Stimulated activated CD8-positive, alpha-beta memory T cell treated with anti-CD3 and anti-CD28 coated beads, Interleukin-15, amount 100 ng/mL, for 24 hours (primary cell): Measurements from ENCODE around the gene SEMA4C.

Experiments used
- DNase-seq: peaks from one replicate; pipeline ENCODE4 v3.0.0-alpha.2; 2020; ENCODE audit warnings: low read depth

The SEMA4C gene, protein sequence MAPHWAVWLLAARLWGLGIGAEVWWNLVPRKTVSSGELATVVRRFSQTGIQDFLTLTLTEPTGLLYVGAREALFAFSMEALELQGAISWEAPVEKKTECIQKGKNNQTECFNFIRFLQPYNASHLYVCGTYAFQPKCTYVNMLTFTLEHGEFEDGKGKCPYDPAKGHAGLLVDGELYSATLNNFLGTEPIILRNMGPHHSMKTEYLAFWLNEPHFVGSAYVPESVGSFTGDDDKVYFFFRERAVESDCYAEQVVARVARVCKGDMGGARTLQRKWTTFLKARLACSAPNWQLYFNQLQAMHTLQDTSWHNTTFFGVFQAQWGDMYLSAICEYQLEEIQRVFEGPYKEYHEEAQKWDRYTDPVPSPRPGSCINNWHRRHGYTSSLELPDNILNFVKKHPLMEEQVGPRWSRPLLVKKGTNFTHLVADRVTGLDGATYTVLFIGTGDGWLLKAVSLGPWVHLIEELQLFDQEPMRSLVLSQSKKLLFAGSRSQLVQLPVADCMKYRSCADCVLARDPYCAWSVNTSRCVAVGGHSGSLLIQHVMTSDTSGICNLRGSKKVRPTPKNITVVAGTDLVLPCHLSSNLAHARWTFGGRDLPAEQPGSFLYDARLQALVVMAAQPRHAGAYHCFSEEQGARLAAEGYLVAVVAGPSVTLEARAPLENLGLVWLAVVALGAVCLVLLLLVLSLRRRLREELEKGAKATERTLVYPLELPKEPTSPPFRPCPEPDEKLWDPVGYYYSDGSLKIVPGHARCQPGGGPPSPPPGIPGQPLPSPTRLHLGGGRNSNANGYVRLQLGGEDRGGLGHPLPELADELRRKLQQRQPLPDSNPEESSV

GRCh38 chr2:96869822-96870625, at the start of gene SEMA4C:
TSS of gene SEMA4C (minus strand) at chr2:96870080. CDS start at chr2:96867886, 2,194 bp downstream.
- DNase-seq, result no peak

DNA sequence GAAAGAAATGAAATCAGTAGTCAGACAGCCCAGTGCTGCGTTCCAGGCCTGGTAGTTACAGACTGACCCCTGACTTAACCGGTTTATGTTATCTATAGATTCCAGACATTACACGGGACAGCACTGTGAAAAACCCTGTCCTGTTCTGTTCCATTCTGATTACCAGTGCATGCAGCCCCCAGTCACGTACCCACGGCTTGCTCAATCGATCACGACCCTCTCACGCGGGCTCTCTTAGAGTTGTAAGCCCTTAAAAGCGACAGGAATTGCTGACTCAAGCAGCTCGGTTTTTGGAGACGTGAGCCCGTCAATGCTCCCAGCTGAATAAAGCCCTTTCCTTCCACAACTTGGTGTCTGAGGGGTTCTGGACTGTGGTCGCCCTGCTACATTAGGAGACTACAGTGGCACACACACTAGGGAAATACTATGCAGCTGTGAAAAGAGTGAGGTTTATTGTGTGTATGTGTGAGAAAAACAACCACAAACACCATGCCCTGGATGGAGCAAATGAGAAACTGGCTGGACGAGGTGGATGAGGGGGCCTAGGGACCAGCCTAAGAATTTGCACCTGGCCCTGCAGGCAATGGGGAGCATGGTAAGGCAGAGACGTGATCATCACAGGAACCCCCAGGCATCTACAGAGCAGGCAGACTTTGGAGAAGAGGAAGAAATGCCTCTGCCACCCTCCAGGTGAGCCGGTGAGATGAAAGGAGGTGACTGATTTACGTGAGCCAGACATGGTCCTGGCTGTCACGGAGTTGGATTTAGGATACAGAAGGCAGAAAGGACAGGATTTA, 49.1 kb upstream of the SEMA4C start:
- no peak for DNase-seq

DNA sequence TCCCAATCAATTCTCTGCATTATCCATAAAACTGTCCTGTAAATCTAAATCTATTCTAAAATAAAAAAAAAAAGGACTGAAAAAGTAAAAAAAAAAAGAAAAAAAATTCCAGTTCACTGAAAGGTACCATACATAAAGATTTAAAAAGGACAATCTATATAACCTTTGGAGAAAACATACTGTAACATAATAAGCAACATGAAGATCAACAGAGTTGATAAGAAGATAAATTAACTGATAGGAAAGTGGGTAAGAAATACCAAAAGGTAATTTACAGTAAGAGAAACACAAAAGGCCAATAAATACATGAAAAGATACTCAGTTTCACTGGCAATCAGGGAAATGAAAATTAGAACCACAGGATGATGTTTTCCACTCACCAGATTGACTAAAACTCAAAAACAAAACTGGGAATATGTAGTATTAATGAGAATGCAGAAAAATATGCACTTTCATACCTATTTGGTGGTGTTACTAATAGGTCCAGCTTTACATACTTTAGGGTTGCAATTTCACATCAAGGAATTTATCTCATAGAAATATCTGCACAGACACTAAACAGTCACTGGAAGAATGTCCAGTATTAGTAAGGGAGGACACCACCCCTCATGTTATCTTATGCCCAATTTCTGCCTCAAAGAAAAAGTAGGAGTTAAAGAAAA, 48.3 kb upstream of the SEMA4C start:
- no peak for DNase-seq

- no peak for DNase-seq
These were observed 47.0 kb upstream of the SEMA4C start for GRCh38 chr2:96916646-96917543.

GRCh38 chr2:96916156-96916630, 46.3 kb upstream of the SEMA4C start:
- DNase-seq, result no peak

DNA sequence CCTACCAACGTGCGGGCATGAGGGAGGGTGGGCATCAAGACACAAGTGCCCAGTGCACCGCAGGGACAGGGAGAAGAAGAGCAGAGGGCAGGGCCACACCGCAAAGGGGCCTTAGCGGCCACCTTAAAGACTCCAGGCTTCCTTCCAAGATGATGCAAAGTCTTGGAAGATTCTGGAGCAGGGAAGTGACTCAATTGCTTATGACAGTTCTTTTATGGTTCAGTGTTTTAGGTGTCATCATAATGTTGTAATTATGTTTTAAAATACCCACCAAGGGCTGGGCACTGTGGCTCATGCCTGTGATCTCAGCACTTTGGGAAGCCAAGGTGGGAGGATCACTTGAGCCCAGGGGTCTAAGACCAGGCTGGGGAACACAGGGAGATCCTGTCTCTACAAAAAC, 44.5 kb upstream of the SEMA4C start:
- no peak for DNase-seq

- no peak for DNase-seq
These were observed 43.7 kb upstream of the SEMA4C start for GRCh38 chr2:96913398-96914202.

DNA sequence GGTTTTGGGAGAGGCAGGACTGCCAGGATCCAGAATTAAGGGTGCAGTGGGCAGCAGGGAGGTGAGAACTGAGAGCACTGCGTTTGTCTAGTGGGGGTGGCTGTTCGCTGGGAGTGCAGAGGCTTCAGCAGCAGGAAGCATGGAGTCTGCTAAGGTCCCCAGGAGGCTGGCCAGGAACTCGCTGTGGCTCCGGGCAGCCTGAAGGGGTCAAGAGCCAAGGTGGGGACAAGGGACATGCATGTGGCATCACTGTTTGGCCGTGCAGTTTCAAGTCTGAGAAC, 43.2 kb upstream of the SEMA4C start:
- no peak for DNase-seq

DNA sequence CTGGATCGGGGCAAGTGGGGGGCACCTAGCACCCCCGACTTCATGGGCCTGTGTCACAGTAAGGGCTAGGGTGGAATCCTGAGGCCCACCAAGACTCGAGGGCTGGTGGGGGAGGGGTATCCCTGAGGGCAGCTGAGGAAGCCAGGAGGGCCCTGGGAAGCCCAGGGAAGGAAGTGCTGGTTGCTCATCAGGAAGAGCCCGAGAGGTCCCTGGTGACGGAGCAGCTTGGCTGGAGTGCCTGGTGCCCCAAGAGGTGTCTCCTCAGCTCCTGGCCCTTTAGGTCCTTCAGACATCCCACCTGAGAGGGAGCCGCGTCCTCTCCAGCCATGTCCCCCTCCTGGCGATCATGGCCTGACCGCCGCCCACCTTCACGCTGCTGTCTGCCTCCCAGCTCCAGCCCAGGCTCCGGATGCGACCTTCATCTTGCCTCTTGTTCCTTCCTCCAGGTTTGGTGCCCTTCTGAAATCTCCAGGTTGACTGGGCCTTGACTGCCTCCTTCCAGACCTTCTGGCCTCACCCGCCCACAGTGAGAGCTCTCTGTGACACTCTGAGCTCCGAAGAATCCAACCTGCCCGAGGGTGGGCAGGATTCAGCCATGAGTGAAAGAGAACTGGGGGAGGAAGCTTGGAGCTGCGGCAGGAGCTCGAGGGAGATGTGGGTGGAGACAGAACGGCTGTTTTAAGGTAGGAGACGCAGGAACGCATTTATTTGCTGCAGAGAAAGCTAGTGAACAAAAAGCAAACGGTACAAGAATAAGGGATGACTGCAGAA, 42.7 kb upstream of the SEMA4C start:
- no peak for DNase-seq

DNA sequence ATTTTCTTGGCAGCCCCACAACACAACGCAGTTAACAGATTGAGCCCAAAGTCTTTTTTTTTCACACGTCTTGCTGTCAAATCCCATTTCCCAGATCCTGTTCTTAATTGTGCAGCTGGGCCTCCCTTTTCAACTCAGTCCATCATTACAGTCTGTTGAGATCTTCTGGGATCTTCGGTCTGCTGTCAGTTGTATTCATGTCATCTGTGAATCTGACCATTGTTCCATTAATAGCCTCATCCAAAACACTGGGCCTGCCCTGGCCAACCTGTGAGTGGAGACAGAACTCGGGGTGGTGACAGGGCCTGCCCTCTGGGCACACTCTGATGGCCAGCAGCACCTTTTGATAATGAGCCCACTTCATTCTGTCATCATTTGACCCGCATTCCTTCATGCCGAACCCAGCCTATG, 39.7 kb upstream of the SEMA4C start:
- DNase-seq, result no peak

DNA sequence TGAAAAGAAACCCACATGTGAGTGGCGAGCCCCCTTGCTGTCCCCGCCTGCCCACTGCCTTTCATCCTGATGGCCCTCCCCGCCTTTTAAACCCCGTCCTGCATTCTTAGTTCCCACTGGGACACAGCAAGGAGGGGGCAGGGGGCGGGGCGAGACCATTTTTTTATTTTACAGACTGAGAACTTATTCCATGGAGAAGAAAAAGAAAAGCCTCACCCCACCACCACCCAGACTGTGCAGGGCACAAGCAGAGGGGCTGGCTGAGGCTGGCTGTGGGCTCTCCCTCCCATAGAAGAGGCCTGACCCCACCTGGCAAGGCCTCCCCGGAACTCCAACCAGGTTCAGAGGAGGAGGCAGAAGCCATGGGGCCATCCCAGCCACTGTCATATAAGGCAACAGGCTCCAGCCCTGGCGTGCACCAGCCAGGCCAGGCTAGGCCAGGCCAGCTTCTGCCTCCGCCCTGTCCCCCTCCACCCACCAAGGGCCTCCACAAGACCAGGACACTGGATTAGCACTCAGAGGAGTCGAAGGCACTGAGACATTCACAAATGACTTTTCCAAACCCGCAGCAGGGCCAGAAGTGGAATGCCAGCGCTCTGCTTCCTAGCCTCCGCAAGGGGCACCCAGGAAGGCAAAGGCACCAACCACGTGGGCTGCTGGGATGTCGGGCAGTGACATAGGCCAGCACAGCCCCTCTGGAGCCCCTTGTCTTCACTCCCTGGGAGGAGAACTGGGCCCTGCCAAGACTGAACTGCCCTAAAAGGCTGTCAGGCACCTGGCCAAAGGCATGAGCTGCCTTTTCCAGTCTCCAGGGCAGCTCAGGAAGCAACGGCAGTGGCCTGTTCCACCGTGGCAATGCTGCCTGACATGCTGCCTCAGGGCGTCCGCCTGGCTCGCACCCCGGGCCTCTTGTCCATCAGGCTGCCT, 37.5 kb upstream of the SEMA4C start:
- no peak for DNase-seq

GRCh38 chr2:96906729-96907114, 36.8 kb upstream of the SEMA4C start:
- no peak for DNase-seq

GRCh38 chr2:96903815-96904214, 33.9 kb upstream of the SEMA4C start:
- no peak for DNase-seq

DNA sequence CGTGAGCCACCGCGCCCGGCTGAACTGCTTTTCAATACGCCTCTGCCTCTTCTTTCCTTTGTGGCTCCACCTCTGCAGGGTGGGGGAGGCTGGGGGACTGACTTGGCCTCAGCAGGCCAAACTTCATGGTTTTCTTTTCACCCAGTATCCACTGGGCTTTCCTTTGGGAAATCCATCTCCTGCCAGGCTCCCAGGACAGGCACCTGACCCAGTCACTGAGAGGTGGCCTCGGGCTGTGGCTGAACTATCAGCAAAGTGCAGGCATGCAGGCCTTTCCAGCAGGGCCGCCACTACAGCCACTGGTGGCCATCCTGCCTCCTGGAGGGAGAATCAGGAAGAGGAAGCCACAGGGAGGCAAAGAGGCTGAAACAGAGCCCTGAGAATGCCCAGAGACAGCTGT, 33.4 kb upstream of the SEMA4C start:
- DNase-seq, result no peak

- no peak for DNase-seq
These were observed 30.4 kb upstream of the SEMA4C start for GRCh38 chr2:96900237-96900636.

- no peak for DNase-seq
These were observed 29.5 kb upstream of the SEMA4C start for GRCh38 chr2:96899413-96899741.

- no peak for DNase-seq
These were observed 28.9 kb upstream of the SEMA4C start for GRCh38 chr2:96898641-96899412.
